ENCODE results near the gene HARBI1. TPM values are rescaled to one million over a fixed set of nuclear protein-coding genes. Genes with fewer than 3 reads are reported as not detected.

The HARBI1 gene
- total and polyA plus RNA-seq, 2 donors (not counting 3 experiments of a cell fraction or from before 2014, with no cell fraction given), result 2.7 to 4.7 TPM

DNA sequence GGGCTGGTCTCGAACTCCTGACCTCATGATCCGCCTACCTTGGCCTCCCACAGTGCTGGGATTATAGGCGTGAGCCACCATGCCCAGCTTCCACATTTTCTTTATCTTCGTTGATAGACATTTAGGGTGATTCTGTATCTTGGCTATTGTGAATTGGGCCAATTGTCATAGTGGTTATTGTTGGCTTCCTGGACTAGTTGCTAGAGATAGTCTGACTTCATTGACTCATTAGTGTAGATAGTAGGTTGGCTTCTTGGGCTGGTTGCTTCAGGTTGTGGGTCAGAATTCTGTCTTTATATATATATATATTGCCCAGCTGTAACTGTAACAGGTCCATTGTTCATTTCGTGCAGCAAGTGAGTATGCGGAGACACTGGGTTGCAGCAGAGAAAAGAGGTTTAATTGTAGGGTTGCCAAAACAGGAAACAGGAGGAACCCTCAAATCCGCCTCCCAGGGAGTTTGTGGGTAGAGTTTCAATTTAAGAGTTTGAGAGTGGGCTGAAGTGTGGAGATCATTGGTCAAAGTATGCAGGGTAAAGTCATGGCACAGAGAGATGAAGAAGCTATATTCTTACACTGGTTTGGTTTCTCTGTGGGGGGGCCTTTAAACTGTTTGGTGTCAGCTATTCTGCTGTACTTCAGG lies 22.3 kb upstream of the HARBI1 start:
- FAIRE-seq (no peak), DNase-seq (ENCODE audit: low read depth, low spot score) (no peak)
- no peaks in the 10 kb centered on the region for H3K27me3 ChIP-seq (ENCODE audit: control insufficient read depth in 2 of 2, insufficient read depth in 2 of 2, low read length in 2 of 2)
- no peaks in the 10 kb centered on the region for H3K36me3 ChIP-seq (ENCODE audit: control insufficient read depth in 2 of 2, extremely low read depth in 1 of 2, insufficient read depth in 2 of 2, low read length in 2 of 2)
- TF ChIP-seq EZH2 (IDR thresholded peaks at IDR 0.05; ENCODE audit: borderline replicate concordance, low read depth, low read length, severe bottlenecking), result no peak
- no peak for TF ChIP-seq MYC (IDR thresholded peaks at IDR 0.05; ENCODE audit: low read depth, low read length)
- TF ChIP-seq GATA2 (IDR thresholded peaks at IDR 0.05; ENCODE audit: insufficient read depth, insufficient read length, low read depth, low read length), result no peak
- TF ChIP-seq POLR2A (IDR thresholded peaks at IDR 0.05; ENCODE audit: low read depth, low read length), result no peak
- TF ChIP-seq FOS (IDR thresholded peaks at IDR 0.05; ENCODE audit: borderline replicate concordance, insufficient read depth, low read length), result no peak
- TF ChIP-seq JUN (IDR thresholded peaks at IDR 0.05; ENCODE audit: borderline replicate concordance, insufficient read depth, insufficient read length, low read depth), result no peak
- TF ChIP-seq POLR2AphosphoS5 (IDR thresholded peaks at IDR 0.05; ENCODE audit: insufficient read depth, low read depth, low read length), result no peak
- TF ChIP-seq, protein P1, sequence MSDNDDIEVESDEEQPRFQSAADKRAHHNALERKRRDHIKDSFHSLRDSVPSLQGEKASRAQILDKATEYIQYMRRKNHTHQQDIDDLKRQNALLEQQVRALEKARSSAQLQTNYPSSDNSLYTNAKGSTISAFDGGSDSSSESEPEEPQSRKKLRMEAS (IDR thresholded peaks at IDR 0.05; ENCODE audit: insufficient read depth, insufficient read length), result no peak
- TF ChIP-seq, protein P2, sequence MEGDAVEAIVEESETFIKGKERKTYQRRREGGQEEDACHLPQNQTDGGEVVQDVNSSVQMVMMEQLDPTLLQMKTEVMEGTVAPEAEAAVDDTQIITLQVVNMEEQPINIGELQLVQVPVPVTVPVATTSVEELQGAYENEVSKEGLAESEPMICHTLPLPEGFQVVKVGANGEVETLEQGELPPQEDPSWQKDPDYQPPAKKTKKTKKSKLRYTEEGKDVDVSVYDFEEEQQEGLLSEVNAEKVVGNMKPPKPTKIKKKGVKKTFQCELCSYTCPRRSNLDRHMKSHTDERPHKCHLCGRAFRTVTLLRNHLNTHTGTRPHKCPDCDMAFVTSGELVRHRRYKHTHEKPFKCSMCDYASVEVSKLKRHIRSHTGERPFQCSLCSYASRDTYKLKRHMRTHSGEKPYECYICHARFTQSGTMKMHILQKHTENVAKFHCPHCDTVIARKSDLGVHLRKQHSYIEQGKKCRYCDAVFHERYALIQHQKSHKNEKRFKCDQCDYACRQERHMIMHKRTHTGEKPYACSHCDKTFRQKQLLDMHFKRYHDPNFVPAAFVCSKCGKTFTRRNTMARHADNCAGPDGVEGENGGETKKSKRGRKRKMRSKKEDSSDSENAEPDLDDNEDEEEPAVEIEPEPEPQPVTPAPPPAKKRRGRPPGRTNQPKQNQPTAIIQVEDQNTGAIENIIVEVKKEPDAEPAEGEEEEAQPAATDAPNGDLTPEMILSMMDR (IDR thresholded peaks at IDR 0.05; ENCODE audit: extremely low read depth in 1 of 2, insufficient read depth in 1 of 2, low read depth in 1 of 2, low read length in 2 of 2), result no peak
- ChIA-PET CTCF (interaction anchor here (0.6 kb wide), 1 partner anchor 955 kb away, joined by 3 read pairs; the partner anchor contains the start of gene C1QTNF4), POLR2A (no interaction called here)
- no peaks in the 10 kb centered on the region for H4K20me1 ChIP-seq (replicated peaks; ENCODE audit: control insufficient read depth, extremely low read depth, insufficient read depth, low read length)
- H3K4me2 ChIP-seq (ENCODE audit: insufficient read depth, low read length), result no peak overlapping the region
- H3K4me1 ChIP-seq (ENCODE audit: control insufficient read depth, extremely low read depth, insufficient read depth, low read length), result no peaks in the 10 kb centered on the region
- BruUV-seq (replicated peaks), result no TSS peak
- no peak overlapping the region for H2AFZ ChIP-seq (ENCODE audit: low read depth, low read length)
- H3K4me3 ChIP-seq (replicated peaks in 1 of 3; ENCODE audit: insufficient read depth in 1 of 3, low read depth in 1 of 3, low read length in 3 of 3), result no peak overlapping the region
- intact Hi-C loops (cut with micrococcal nuclease), result no loop called here
- H3K9me1 ChIP-seq (replicated peaks; ENCODE audit: control insufficient read depth, extremely low read depth, insufficient read depth, low read length), result no peaks in the 10 kb centered on the region
- H3K27ac ChIP-seq (ENCODE audit: insufficient read depth, low read depth, low read length), result no peak overlapping the region
- no peaks in the 10 kb centered on the region for H3K79me2 ChIP-seq (ENCODE audit: control insufficient read depth, insufficient read depth, low read length)
- dilution Hi-C loops (cut with MboI; ENCODE audit: extremely low pct_ligation_motif_present, low sequenced_read_pairs), result no loop called here
- no peak overlapping the region for H3K9ac ChIP-seq (replicated peaks; ENCODE audit: extremely low read depth, insufficient read depth, low read length)
- no peaks in the 10 kb centered on the region for H3K9me3 ChIP-seq (replicated peaks; ENCODE audit: control insufficient read depth, insufficient read depth, low read length)
